NCI-H2107 treated with DMSO at 0.1 percent for 48 hours (cell line): ENCODE data around the gene EHD3.

Experiments used
- DNase-seq: peaks from one replicate; lab custom pipeline; 2025; ENCODE audit not compliant: unreplicated experiment; lab: John Stamatoyannopoulos, UW

The EHD3 gene

GRCh38 chr2:31254237-31255203, 20.6 kb downstream of the EHD3 start:
- no peak for DNase-seq

GRCh38 chr2:31255911-31256571, 22.1 kb downstream of the EHD3 start:
- DNase-seq = no peak

GRCh38 chr2:31256611-31257382, 22.8 kb downstream of the EHD3 start:
- no peak for DNase-seq

- DNase-seq = no peak
Measured at GRCh38 chr2:31258351-31258750, 24.4 kb downstream of the EHD3 start.

GRCh38 chr2:31259075-31259474, 25.1 kb downstream of the EHD3 start:
- DNase-seq = no peak

- no peak for DNase-seq
Measured at GRCh38 chr2:31260870-31261269, 26.9 kb downstream of the EHD3 start.

GRCh38 chr2:31263636-31264190, 29.8 kb downstream of the EHD3 start:
- DNase-seq = no peak

- DNase-seq = no peak
Measured at GRCh38 chr2:31265234-31265633, 31.3 kb downstream of the EHD3 start.

GRCh38 chr2:31266804-31267203, 32.9 kb downstream of the EHD3 start:
- DNase-seq = no peak

GRCh38 chr2:31267437-31268120, 33.6 kb downstream of the EHD3 start:
- no peak for DNase-seq

GRCh38 chr2:31268344-31268743, 34.4 kb downstream of the EHD3 start:
- DNase-seq = no peak

- DNase-seq = no peak
Measured at GRCh38 chr2:31269087-31269486, 35.1 kb downstream of the EHD3 start.

GRCh38 chr2:31270131-31270530, 36.2 kb downstream of the EHD3 start:
- DNase-seq = no peak

- DNase-seq = no peak
Measured at GRCh38 chr2:31270822-31271231, 36.9 kb downstream of the EHD3 start.

- DNase-seq = no peak
Measured at GRCh38 chr2:31271851-31272267, 37.9 kb downstream of the EHD3 start.

- no peak for DNase-seq
Measured at GRCh38 chr2:31274401-31275075, 40.6 kb downstream of the EHD3 start.

GRCh38 chr2:31275976-31276375, 42.0 kb downstream of the EHD3 start:
- DNase-seq = no peak

GRCh38 chr2:31277621-31278020, 43.7 kb downstream of the EHD3 start:
- DNase-seq = no peak

- DNase-seq = no peak
Measured at GRCh38 chr2:31282634-31283033, 48.7 kb downstream of the EHD3 start.
